Stimulated activated CD4-positive, alpha-beta T cell treated with anti-CD3 and anti-CD28 coated beads, Interleukin-4, amount 100 ng/mL, for 4 hours (primary cell): ENCODE measurements around the gene LRRC49.

Experiments
- DNase-seq, 2 experiments: peaks; one replicate each; pipeline ENCODE4 v3.0.0-alpha.2; 2020

Gene LRRC49

GRCh38 chr15:71055461-71055860 lies 162.8 kb downstream of the LRRC49 start:
- DNase-seq, result no peak

- no peak for DNase-seq
These were observed 163.5 kb downstream of the LRRC49 start for GRCh38 chr15:71056111-71056510.

- no peak for DNase-seq
These were observed 164.5 kb downstream of the LRRC49 start for GRCh38 chr15:71057143-71057542.

GRCh38 chr15:71057581-71057980 lies 165.0 kb downstream of the LRRC49 start:
- no peak for DNase-seq

- no peak for DNase-seq
These were observed 168.4 kb downstream of the LRRC49 start for GRCh38 chr15:71060983-71061382.

GRCh38 chr15:71066983-71067382 lies 174.4 kb downstream of the LRRC49 start:
- no peak for DNase-seq

- DNase-seq, result no peak
These were observed 177.1 kb downstream of the LRRC49 start for GRCh38 chr15:71069693-71070092.

- DNase-seq, result no peak
These were observed 178.9 kb downstream of the LRRC49 start for GRCh38 chr15:71071529-71071928.

- DNase-seq, result no peak
These were observed 179.8 kb downstream of the LRRC49 start for GRCh38 chr15:71072423-71072822.

GRCh38 chr15:71078506-71079207 lies 186.0 kb downstream of the LRRC49 start:
- no peak for DNase-seq

- DNase-seq, result no peak
These were observed 186.8 kb downstream of the LRRC49 start for GRCh38 chr15:71079208-71080044.

GRCh38 chr15:71080166-71080565 lies 187.5 kb downstream of the LRRC49 start:
- DNase-seq, result no peak

- no peak for DNase-seq
These were observed 188.1 kb downstream of the LRRC49 start for GRCh38 chr15:71080705-71081104.

GRCh38 chr15:71082803-71083202 lies 190.2 kb downstream of the LRRC49 start:
- no peak for DNase-seq

GRCh38 chr15:71083349-71083748 lies 190.7 kb downstream of the LRRC49 start:
- no peak for DNase-seq

- DNase-seq, result no peak
These were observed 191.6 kb downstream of the LRRC49 start for GRCh38 chr15:71084264-71084663.

GRCh38 chr15:71085809-71086208 lies 193.2 kb downstream of the LRRC49 start:
- DNase-seq, result no peak

GRCh38 chr15:71088155-71088554 lies 195.5 kb downstream of the LRRC49 start:
- no peak for DNase-seq

- no peak for DNase-seq
These were observed 196.1 kb downstream of the LRRC49 start for GRCh38 chr15:71088683-71089082.

- no peak for DNase-seq
These were observed 197.2 kb downstream of the LRRC49 start for GRCh38 chr15:71089801-71090200.

- DNase-seq, result no peak
These were observed 199.0 kb downstream of the LRRC49 start for GRCh38 chr15:71091601-71092000.

- DNase-seq, result no peak
These were observed 199.5 kb downstream of the LRRC49 start for GRCh38 chr15:71092056-71092600.

- DNase-seq, result no peak
These were observed 200.7 kb downstream of the LRRC49 start for GRCh38 chr15:71093054-71094024.
